Smooth muscle cell of the coronary artery (primary cell): ENCODE results near the gene ADGRB2. TPM values are rescaled to one million over a fixed set of nuclear protein-coding genes. Genes with fewer than 3 reads are reported as not detected.

Experiments
- total RNA-seq: library from RNA; depleted of rRNA; stranded (reverse); fragments of >200 nt; gene quantifications from 2 replicates; pipeline ENCODE4 v1.2.3, GENCODE V29; 2014; ENCODE audit warnings: low replicate concordance

Gene ADGRB2, protein sequence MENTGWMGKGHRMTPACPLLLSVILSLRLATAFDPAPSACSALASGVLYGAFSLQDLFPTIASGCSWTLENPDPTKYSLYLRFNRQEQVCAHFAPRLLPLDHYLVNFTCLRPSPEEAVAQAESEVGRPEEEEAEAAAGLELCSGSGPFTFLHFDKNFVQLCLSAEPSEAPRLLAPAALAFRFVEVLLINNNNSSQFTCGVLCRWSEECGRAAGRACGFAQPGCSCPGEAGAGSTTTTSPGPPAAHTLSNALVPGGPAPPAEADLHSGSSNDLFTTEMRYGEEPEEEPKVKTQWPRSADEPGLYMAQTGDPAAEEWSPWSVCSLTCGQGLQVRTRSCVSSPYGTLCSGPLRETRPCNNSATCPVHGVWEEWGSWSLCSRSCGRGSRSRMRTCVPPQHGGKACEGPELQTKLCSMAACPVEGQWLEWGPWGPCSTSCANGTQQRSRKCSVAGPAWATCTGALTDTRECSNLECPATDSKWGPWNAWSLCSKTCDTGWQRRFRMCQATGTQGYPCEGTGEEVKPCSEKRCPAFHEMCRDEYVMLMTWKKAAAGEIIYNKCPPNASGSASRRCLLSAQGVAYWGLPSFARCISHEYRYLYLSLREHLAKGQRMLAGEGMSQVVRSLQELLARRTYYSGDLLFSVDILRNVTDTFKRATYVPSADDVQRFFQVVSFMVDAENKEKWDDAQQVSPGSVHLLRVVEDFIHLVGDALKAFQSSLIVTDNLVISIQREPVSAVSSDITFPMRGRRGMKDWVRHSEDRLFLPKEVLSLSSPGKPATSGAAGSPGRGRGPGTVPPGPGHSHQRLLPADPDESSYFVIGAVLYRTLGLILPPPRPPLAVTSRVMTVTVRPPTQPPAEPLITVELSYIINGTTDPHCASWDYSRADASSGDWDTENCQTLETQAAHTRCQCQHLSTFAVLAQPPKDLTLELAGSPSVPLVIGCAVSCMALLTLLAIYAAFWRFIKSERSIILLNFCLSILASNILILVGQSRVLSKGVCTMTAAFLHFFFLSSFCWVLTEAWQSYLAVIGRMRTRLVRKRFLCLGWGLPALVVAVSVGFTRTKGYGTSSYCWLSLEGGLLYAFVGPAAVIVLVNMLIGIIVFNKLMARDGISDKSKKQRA (N-terminal part only)
- 6.2 and 7.7 TPM in 2 replicates for total RNA-seq

DNA sequence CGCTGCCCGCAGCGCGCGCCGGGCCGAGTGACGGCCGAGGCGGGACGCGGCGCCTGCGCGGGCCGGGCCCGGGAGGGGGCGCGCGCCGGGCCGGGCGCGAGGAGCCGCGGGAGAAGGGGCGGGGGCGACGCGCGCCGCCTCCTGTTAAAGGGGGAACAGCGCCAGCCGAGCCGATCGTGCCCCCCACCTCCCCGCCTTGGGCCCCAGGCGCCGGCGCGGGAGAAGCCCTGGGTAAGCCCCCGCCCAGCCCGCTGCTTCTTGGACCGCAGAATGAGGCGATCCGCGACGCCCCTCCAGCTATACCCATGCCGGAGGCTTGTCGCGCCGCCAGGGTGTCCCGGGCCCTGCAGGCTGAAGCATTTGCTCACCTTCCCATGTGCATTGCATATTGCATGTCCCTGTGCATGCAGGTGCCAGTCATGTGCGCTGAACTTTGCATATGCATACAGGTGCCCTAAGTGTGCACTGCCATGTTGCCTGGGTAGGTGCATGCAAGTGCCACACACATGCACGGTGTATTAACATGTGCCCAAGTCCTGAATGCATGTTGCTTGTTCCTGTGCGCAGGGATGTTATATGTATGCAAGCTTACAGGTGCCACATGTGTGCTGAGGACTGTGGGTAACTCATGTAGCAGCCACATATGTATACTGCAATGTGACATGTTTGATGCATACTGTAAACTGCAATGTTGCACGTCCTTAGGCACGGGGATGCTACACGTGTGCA is at the start of gene ADGRB2:
TSS of gene ADGRB2 (minus strand) at position 29 of the 729 bp plus-strand sequence. CDS start 7,119 bp downstream, outside the sequence.

DNA sequence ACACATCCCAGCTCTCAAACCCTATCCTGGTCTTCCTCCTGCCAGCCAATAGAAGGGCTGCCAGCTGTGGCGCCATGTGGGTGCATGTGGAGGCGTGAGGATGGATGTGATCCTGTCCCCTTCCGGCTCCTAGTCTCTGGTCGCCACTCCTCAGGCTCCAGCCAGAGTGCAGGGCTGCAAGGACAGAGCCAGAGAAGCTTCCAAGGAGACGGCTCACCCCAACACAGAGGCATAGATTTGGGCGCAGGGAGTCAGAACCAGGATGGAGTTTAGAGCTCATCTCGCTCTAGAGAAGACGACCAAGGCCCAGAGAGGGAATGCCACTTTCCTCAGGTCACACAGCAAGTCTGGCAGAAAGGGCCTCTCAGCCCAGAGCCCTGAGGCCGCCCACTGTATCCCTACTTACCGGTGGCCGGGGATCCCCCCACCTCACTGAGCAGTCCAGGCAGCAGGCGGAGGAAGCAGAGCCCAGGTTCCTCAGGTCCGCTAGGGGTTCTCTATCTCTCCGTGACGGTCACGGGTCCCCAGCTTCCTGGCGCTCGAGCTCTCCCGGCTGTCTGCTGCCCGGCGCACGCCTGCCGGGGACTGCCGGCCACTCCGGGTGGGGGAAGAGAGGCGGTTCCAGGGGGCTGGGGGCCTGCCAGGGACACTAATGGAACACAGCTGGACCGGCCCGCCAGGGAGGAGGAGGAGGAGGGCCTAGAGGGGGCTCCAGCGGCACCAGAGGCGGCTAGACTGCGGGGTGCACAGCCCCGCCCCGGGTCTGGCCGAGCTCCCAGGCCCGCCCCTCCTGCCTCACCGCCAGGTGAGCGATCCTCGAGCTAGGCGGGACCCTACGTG is 60.5 kb downstream of the ADGRB2 start, which contains the start of gene COL16A1:
TSS of gene COL16A1 (minus strand) at position 587 of the 840 bp plus-strand sequence. CDS start 1,824 bp downstream, outside the sequence.

Other genes with a start within 250 kb of the ADGRB2 start
- gene TINAGL1, start 187.8 kb downstream of the ADGRB2 start, total RNA-seq = 17.3 and 278 TPM in 2 replicates
- gene HCRTR1, start 146.7 kb downstream of the ADGRB2 start, total RNA-seq = under 0.01 TPM in 1 of 2 replicates, not detected in the other
- gene PEF1, start 119.5 kb downstream of the ADGRB2 start, total RNA-seq = 43.3 and 77.3 TPM in 2 replicates
- 38.7 and 119 TPM in 2 replicates for gene COL16A1, start 60.3 kb downstream of the ADGRB2 start, total RNA-seq
- gene SPOCD1, start 51.7 kb upstream of the ADGRB2 start, total RNA-seq = 7.0 and 14.7 TPM in 2 replicates
- 305 and 492 TPM in 2 replicates for gene PTP4A2, start 174.0 kb upstream of the ADGRB2 start, total RNA-seq
- 16.7 and 50.6 TPM in 2 replicates for gene KHDRBS1, start 249.5 kb upstream of the ADGRB2 start, total RNA-seq